ENCODE data around the gene GRB7.

Gene GRB7

DNA sequence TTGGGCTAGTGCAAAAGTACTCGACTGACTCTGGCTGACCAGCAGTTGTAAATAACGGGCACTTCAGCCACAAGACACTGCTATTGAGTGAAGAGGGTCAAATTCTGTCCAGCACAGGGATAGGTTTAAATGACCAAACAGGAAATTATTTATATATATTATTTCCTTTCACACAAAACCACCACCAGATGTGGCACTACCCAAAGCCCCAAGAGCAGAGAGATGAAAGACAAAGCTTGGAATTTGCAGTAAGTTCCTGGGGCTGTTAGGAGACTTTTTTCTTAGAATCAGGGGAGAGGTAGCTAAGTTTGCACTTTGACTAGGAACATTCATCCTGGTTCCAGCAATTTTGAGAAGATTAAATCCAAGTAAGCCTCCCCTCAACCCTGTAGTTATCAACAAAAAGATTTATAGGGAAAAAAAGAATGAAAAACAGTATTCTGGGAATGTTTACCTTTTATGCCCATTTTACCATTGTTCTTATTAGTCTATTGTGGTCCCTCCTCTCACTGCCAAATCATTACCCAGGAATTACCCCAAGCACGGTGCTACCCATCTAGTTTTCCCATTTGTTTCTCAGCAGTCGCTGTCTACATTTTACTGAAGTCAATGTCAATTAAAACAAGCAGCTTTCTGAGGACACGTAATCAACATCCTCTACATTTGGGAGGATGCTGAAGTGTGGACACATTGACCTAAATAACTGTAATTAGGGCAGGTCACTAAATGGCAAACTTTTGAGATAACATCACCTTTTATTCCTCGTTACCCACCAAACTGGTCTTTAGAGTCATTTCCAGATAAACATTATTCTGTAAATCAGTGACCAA, 43.5 kb downstream of the GRB7 start:
- Histone ChIP-seq H3K4me1 (ENCODE audit: control insufficient read depth in 1 of 2, insufficient read depth in 1 of 2, low read depth in 1 of 2, low read length in 1 of 2) (peaks cover 33% of the 10 kb centered on the region in 2 experiments), H3K27me3 (peaks cover 62% of the 10 kb centered on the region), H3K9me3 (no peaks in the 10 kb centered on the region), H3K36me3 (no peaks in the 10 kb centered on the region), H3K4me3 (ENCODE audit: low read depth in 1 of 2, low read length in 1 of 2) (no peak overlapping the region), H3K27ac (no peak overlapping the region)
- TF ChIP-seq, protein P1, sequence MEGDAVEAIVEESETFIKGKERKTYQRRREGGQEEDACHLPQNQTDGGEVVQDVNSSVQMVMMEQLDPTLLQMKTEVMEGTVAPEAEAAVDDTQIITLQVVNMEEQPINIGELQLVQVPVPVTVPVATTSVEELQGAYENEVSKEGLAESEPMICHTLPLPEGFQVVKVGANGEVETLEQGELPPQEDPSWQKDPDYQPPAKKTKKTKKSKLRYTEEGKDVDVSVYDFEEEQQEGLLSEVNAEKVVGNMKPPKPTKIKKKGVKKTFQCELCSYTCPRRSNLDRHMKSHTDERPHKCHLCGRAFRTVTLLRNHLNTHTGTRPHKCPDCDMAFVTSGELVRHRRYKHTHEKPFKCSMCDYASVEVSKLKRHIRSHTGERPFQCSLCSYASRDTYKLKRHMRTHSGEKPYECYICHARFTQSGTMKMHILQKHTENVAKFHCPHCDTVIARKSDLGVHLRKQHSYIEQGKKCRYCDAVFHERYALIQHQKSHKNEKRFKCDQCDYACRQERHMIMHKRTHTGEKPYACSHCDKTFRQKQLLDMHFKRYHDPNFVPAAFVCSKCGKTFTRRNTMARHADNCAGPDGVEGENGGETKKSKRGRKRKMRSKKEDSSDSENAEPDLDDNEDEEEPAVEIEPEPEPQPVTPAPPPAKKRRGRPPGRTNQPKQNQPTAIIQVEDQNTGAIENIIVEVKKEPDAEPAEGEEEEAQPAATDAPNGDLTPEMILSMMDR (IDR thresholded peaks at IDR 0.05) = no peak

DNA sequence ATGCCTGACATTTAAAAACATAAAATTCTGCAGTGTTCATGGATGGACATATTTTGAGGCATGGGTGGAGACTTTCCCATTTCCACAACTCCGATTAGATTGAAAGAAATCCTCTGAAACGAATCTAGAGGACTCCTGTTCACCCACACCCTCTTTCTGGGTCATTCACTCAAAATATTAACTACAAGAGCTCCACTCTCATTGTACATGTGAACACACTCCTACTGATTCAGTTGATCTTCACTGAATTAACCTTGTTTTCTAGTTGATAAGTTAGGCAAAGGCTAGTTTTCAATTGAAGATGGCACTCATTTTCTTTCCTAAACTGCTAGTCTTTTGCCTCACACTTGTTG, 44.1 kb downstream of the GRB7 start:
- H3K27me3 ChIP-seq = peaks cover 62% of the 10 kb centered on the region
- H3K9me3 ChIP-seq = no peaks in the 10 kb centered on the region
- no peak overlapping the region for H3K4me3 ChIP-seq (ENCODE audit: low read depth in 1 of 2, low read length in 1 of 2)
- TF ChIP-seq, protein P1 (IDR thresholded peaks at IDR 0.05) = no peak
- no peak overlapping the region for H3K27ac ChIP-seq
- peaks cover 30 to 31% of the 10 kb centered on the region in 2 experiments for H3K4me1 ChIP-seq (ENCODE audit: control insufficient read depth in 1 of 2, insufficient read depth in 1 of 2, low read depth in 1 of 2, low read length in 1 of 2)
- no peaks in the 10 kb centered on the region for H3K36me3 ChIP-seq

DNA sequence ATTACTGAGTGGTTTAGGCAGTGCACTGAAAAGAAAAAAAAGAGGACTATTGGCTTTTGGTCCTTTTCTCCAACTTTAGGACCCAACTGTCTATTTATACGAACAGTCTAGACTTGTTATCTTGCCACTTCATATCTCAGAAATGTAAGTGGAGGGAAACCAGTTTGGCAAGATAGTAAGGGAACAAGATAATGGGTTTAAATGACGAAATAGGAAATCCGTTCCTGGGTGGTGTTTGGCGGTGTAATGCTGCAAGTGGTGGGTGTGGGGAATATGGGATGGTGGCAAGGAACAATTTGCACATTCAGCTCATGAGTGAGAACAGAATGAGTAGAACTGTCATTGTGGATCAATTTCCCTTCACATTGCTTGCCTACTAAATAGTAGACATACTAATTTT, 44.7 kb downstream of the GRB7 start:
- TF ChIP-seq, protein P1 (IDR thresholded peaks at IDR 0.05) = no peak
- H3K27ac ChIP-seq = no peak overlapping the region
- no peaks in the 10 kb centered on the region for H3K36me3 ChIP-seq
- peaks cover 62% of the 10 kb centered on the region for H3K27me3 ChIP-seq
- no peak overlapping the region for H3K4me3 ChIP-seq (ENCODE audit: low read depth in 1 of 2, low read length in 1 of 2)
- peaks cover 23 to 25% of the 10 kb centered on the region in 2 experiments for H3K4me1 ChIP-seq (ENCODE audit: control insufficient read depth in 1 of 2, insufficient read depth in 1 of 2, low read depth in 1 of 2, low read length in 1 of 2)
- no peaks in the 10 kb centered on the region for H3K9me3 ChIP-seq

DNA sequence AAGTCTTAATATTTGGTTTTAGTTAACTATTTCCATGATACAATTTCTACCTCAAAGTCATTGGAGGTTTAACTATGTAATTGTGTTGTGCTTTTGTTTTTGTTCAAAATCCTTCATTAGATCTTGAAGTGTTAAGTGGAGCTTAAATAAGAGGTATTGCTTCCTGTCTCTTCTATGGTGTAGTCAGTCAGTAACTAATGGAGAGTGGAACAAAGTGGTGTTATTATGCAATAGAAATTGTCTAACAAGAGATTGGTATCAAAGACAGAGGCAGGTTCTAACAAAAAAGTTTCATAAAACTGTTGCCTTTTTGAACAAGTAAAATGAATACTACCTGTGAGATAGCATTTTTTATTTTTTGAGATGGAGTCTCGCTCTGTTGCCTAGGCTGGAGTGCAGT, 45.2 kb downstream of the GRB7 start:
- no peak overlapping the region for H3K4me3 ChIP-seq (ENCODE audit: low read depth in 1 of 2, low read length in 1 of 2)
- H3K4me1 ChIP-seq (ENCODE audit: control insufficient read depth in 1 of 2, insufficient read depth in 1 of 2, low read depth in 1 of 2, low read length in 1 of 2) = peaks cover 19 to 20% of the 10 kb centered on the region in 2 experiments
- H3K36me3 ChIP-seq = no peaks in the 10 kb centered on the region
- H3K27ac ChIP-seq = no peak overlapping the region
- H3K27me3 ChIP-seq = peaks cover 62% of the 10 kb centered on the region
- TF ChIP-seq, protein P1 (IDR thresholded peaks at IDR 0.05) = no peak
- no peaks in the 10 kb centered on the region for H3K9me3 ChIP-seq

DNA sequence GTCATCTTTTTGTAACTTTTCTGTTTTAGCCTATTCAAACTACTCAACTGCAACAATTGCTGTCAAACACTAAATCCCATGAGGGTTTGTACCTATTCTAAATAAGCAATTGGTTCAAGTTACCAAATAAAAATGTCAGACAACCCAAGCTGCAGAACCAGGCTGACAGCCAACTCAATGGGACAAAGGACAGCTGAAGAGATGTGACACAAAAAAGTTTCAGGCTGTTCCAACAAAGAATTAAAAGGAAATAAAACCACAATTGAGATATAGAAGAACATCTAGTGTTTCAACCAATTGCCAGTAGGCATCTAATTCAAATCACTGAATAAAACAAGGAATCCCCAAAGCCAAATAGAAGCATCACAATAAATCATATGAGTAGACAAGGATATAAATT, 49.3 kb downstream of the GRB7 start:
- no peak overlapping the region for H3K4me3 ChIP-seq (ENCODE audit: low read depth in 1 of 2, low read length in 1 of 2)
- peaks cover 12 to 13% of the 10 kb centered on the region in 2 experiments for H3K4me1 ChIP-seq (ENCODE audit: control insufficient read depth in 1 of 2, insufficient read depth in 1 of 2, low read depth in 1 of 2, low read length in 1 of 2)
- no peaks in the 10 kb centered on the region for H3K36me3 ChIP-seq
- no peak overlapping the region for H3K27ac ChIP-seq
- no peaks in the 10 kb centered on the region for H3K9me3 ChIP-seq
- H3K27me3 ChIP-seq = peaks cover 62% of the 10 kb centered on the region
- TF ChIP-seq, protein P1 (IDR thresholded peaks at IDR 0.05) = no peak

Data from neutrophil (primary cell).